ENCODE results near the gene DCST1. TPM values are rescaled to one million over a fixed set of nuclear protein-coding genes. Genes with fewer than 3 reads are reported as not detected.

DCST1 gene
- total and polyA plus RNA-seq, 2 of the 13 experiments (the other 11 are each of a cell fraction or from before 2014, with no cell fraction given): 0.04 TPM; not detected in 1

DNA sequence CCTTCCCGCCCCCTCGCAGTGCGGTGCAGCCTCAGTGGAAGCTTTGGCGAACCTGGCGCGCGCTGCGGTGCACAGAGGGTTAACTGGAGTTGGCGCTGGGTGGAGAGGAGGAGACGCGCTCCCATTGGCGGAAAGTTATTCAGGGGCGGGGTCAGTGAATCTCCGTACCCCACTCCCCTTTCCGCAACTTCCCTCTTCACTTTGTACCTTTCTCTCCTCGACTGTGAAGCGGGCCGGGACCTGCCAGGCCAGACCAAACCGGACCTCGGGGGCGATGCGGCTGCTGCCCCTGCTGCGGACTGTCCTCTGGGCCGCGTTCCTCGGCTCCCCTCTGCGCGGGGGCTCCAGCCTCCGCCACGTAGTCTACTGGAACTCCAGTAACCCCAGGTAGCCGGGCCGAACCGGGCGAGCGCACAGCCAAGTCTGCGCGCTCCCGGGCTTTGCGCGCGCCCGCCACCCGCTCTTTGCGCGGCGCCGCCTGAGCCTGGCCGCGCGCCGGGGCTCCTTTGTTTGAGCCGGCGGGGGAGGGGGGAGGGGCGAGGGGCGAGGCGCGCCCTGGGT is 30.0 kb downstream of the DCST1 start, which contains the start of gene EFNA4 (continued):
- TF ChIP-seq, protein P1, sequence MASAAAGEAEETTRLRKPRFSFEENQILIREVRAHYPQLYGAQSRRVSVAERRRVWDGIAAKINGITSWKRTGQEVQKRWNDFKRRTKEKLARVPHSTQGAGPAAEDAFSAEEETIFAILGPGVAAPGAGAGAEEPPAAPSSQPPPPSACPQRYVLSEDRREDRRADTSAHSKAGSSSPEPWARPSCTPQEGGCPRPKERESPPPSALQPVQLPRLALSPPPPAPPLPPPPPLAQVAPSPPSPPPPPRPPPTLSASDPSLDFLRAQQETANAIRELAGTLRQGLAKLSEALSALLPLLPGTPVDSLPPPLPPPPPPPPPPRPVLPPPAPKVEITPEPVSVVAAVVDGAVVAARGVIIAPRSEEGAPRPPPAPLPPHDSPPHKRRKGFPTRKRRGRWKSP (CRISPR knock-in tag; IDR thresholded peaks at IDR 0.05): peak; percentile 57; the same call in 1 of the 2 replicates
- TF ChIP-seq, protein P2, sequence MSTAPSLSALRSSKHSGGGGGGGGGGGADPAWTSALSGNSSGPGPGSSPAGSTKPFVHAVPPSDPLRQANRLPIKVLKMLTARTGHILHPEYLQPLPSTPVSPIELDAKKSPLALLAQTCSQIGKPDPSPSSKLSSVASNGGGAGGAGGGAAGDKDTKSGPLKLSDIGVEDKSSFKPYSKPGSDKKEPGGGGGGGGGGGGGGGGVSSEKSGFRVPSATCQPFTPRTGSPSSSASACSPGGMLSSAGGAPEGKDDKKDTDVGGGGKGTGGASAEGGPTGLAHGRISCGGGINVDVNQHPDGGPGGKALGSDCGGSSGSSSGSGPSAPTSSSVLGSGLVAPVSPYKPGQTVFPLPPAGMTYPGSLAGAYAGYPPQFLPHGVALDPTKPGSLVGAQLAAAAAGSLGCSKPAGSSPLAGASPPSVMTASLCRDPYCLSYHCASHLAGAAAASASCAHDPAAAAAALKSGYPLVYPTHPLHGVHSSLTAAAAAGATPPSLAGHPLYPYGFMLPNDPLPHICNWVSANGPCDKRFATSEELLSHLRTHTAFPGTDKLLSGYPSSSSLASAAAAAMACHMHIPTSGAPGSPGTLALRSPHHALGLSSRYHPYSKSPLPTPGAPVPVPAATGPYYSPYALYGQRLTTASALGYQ (CRISPR knock-in tag; IDR thresholded peaks at IDR 0.05): no peak
- TF ChIP-seq NCOR1 (IDR thresholded peaks at IDR 0.05; ENCODE audit: borderline replicate concordance, low read length) (0 out of 2 replicates have a peak, but pooled peaks have one; percentile 30), GTF2F1 (IDR thresholded peaks at IDR 0.05; ENCODE audit: low read length) (no peak), HNRNPH1 (optimal IDR thresholded peaks at IDR 0.05; ENCODE audit: low read depth, low read length) (no peak), GATA4 (IDR thresholded peaks at IDR 0.05; ENCODE audit: borderline replicate concordance, low read depth) (no peak), ZFP1 (CRISPR knock-in tag; IDR thresholded peaks at IDR 0.05) (no peak), FOXO1 (CRISPR knock-in tag; IDR thresholded peaks at IDR 0.05) (no peak), ARNTL (CRISPR knock-in tag; IDR thresholded peaks at IDR 0.05) (no peak), ZNF619 (CRISPR knock-in tag; IDR thresholded peaks at IDR 0.05) (0 out of 2 replicates have a peak, but pooled peaks have one; percentile 24), IRF2 (CRISPR knock-in tag; IDR thresholded peaks at IDR 0.05) (no peak), GTF3A (CRISPR knock-in tag; conservative IDR thresholded peaks at IDR 0.05) (no peak), TRIM24 (CRISPR knock-in tag; IDR thresholded peaks at IDR 0.05) (no peak), ZNF549 (CRISPR knock-in tag; IDR thresholded peaks at IDR 0.05) (no peak), ZNF484 (CRISPR knock-in tag; IDR thresholded peaks at IDR 0.05; ENCODE audit: borderline replicate concordance, low read depth) (no peak), ZNF674 (CRISPR knock-in tag; IDR thresholded peaks at IDR 0.05; ENCODE audit: low read depth) (no peak), GFI1 (CRISPR knock-in tag; IDR thresholded peaks at IDR 0.05; ENCODE audit: borderline replicate concordance) (0 out of 2 replicates have a peak, but pooled peaks have one; percentile 38), PHB2 (IDR thresholded peaks at IDR 0.05; ENCODE audit: partially characterized antibody) (no peak), MAF1 (CRISPR knock-in tag; IDR thresholded peaks at IDR 0.05; ENCODE audit: borderline replicate concordance) (no peak), GPN1 (CRISPR knock-in tag; IDR thresholded peaks at IDR 0.05; ENCODE audit: borderline replicate concordance) (no peak), WIZ (CRISPR knock-in tag; IDR thresholded peaks at IDR 0.05) (no peak)
- TF ChIP-seq, protein P3, sequence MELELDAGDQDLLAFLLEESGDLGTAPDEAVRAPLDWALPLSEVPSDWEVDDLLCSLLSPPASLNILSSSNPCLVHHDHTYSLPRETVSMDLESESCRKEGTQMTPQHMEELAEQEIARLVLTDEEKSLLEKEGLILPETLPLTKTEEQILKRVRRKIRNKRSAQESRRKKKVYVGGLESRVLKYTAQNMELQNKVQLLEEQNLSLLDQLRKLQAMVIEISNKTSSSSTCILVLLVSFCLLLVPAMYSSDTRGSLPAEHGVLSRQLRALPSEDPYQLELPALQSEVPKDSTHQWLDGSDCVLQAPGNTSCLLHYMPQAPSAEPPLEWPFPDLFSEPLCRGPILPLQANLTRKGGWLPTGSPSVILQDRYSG (CRISPR knock-in tag; IDR thresholded peaks at IDR 0.05): no peak
- TF ChIP-seq, protein P4, sequence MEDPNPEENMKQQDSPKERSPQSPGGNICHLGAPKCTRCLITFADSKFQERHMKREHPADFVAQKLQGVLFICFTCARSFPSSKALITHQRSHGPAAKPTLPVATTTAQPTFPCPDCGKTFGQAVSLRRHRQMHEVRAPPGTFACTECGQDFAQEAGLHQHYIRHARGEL (CRISPR knock-in tag; IDR thresholded peaks at IDR 0.05): no peak
- TF ChIP-seq, protein P5, sequence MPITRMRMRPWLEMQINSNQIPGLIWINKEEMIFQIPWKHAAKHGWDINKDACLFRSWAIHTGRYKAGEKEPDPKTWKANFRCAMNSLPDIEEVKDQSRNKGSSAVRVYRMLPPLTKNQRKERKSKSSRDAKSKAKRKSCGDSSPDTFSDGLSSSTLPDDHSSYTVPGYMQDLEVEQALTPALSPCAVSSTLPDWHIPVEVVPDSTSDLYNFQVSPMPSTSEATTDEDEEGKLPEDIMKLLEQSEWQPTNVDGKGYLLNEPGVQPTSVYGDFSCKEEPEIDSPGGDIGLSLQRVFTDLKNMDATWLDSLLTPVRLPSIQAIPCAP (CRISPR knock-in tag; IDR thresholded peaks at IDR 0.05; ENCODE audit: low read depth): no peak
- TF ChIP-seq, protein P6, sequence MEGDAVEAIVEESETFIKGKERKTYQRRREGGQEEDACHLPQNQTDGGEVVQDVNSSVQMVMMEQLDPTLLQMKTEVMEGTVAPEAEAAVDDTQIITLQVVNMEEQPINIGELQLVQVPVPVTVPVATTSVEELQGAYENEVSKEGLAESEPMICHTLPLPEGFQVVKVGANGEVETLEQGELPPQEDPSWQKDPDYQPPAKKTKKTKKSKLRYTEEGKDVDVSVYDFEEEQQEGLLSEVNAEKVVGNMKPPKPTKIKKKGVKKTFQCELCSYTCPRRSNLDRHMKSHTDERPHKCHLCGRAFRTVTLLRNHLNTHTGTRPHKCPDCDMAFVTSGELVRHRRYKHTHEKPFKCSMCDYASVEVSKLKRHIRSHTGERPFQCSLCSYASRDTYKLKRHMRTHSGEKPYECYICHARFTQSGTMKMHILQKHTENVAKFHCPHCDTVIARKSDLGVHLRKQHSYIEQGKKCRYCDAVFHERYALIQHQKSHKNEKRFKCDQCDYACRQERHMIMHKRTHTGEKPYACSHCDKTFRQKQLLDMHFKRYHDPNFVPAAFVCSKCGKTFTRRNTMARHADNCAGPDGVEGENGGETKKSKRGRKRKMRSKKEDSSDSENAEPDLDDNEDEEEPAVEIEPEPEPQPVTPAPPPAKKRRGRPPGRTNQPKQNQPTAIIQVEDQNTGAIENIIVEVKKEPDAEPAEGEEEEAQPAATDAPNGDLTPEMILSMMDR (CRISPR knock-in tag; IDR thresholded peaks at IDR 0.05): no peak; the same call in 1 of the 2 replicates
